ENCODE measurements around the gene CRHR1. TPM values are rescaled to one million over a fixed set of nuclear protein-coding genes. Genes with fewer than 3 reads are reported as not detected.

The CRHR1 gene
- total and polyA plus RNA-seq, 4 donors, result not detected

DNA sequence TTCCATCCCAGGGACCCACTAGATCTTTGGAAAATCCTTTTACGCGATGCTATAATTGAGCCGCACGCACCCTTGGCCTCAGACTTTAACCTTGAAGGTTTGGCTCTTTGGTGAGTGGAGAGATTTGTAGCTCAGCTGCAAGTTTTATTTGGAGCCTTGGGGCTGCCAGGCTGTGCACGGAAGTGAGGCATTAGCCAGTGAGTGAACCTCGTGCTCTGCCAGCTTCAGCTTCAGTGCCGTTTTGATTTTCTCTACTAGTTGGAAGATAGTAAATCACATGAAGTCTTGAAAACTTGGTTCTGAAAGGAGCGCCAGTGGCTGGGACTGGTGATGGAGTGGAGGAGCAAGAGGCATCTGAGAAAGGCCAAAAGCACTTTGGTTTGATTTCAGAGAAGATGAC is 17.3 kb downstream of the CRHR1 start:
- H3K4me1 ChIP-seq (ENCODE audit: control insufficient read depth in 1 of 2, insufficient read depth in 2 of 2, low read length in 2 of 2), result peaks cover 0 to 1% of the 10 kb centered on the region in 2 donors
- intact Hi-C loops (cut with DNase I), result no loop called here
- no peaks in the 10 kb centered on the region for H3K27me3 ChIP-seq (ENCODE audit: control insufficient read depth in 1 of 2, insufficient read depth in 2 of 2, low read length in 1 of 2)
- no peak for ATAC-seq (ENCODE audit: low FRiP score)
- no peak overlapping the region for H3K4me3 ChIP-seq (ENCODE audit: low read length in 2 of 2)
- no peaks in the 10 kb centered on the region for H3K36me3 ChIP-seq (ENCODE audit: control insufficient read depth in 1 of 2, insufficient read depth in 2 of 2, low read length in 1 of 2)
- no peak for DNase-seq
- WGBS, 2 donors, result 17 to 20% methylated on average over 8 of the region's 8 CpGs
- no peak overlapping the region for H3K27ac ChIP-seq (ENCODE audit: low read depth in 1 of 2, low read length in 2 of 2)
- no peaks in the 10 kb centered on the region for H3K9me3 ChIP-seq (ENCODE audit: control insufficient read depth, low read length)

DNA sequence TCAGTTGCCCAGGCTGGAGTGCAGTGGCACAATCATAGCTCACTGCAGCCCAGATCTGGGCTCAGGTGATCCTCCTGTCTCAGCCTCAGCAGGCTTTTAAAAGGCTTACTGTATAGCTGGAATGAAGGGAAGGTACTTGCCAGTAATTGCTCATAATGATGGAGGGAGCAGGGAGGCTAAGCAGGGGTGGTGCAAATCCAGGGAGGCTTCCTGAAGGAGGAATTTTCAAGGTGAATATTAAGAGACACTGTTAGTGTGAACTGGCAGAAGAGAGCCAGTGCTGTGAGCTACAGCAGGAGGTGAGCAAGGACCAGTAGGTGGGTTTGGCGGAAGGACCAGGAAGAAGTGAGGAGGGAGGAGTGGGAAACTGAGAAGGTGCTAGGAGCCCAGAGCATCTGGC is 24.7 kb downstream of the CRHR1 start:
- Histone ChIP-seq H3K27ac (ENCODE audit: low read depth in 1 of 2, low read length in 2 of 2) (no peak overlapping the region), H3K9me3 (ENCODE audit: control insufficient read depth, low read length) (no peaks in the 10 kb centered on the region), H3K27me3 (ENCODE audit: control insufficient read depth in 1 of 2, insufficient read depth in 2 of 2, low read length in 1 of 2) (no peaks in the 10 kb centered on the region), H3K36me3 (ENCODE audit: control insufficient read depth in 1 of 2, insufficient read depth in 2 of 2, low read length in 1 of 2) (no peaks in the 10 kb centered on the region), H3K4me3 (ENCODE audit: low read length in 2 of 2) (no peak overlapping the region), H3K4me1 (ENCODE audit: control insufficient read depth in 1 of 2, insufficient read depth in 2 of 2, low read length in 2 of 2) (no peaks in the 10 kb centered on the region)
- DNase-seq (no peak), ATAC-seq (ENCODE audit: low FRiP score) (no peak)
- 88 to 96% methylated on average over 1 of the region's 1 CpG for WGBS, 2 donors
- intact Hi-C loops (cut with DNase I), result loop anchor here in 1 of 2 donors (5.0 kb wide), 1 partner anchor 152 kb away; no protein-coding TSS in a partner anchor

DNA sequence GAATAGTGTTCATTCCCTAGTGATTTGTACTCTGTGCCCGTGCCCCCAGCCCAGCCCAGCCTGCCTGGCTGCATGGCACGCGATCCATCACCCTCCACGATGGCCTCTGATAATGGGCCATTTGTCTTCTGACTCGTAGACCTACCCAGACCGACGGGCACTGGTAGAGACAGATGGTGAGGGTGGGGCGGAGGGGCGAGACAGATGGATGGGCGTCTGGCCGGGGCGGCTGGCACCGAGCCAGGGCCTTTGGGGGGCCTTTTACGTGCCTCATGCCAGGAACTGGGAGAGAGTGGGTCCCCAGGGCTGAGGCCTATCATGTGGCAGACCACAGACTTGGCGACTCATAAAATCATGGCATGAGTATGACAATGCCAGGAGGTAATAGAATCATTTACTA is 25.4 kb downstream of the CRHR1 start:
- intact Hi-C loops (cut with DNase I), result loop anchor here in 1 of 2 donors (5.0 kb wide), 1 partner anchor 152 kb away; no protein-coding TSS in a partner anchor
- ATAC-seq (ENCODE audit: low FRiP score), result no peak
- DNase-seq, result no peak
- WGBS, 2 donors, result 42 to 57% methylated on average over 15 of the region's 15 CpGs
- no peaks in the 10 kb centered on the region for H3K36me3 ChIP-seq (ENCODE audit: control insufficient read depth in 1 of 2, insufficient read depth in 2 of 2, low read length in 1 of 2)
- H3K9me3 ChIP-seq (ENCODE audit: control insufficient read depth, low read length), result no peaks in the 10 kb centered on the region
- no peak overlapping the region for H3K4me3 ChIP-seq (ENCODE audit: low read length in 2 of 2)
- no peaks in the 10 kb centered on the region for H3K27me3 ChIP-seq (ENCODE audit: control insufficient read depth in 1 of 2, insufficient read depth in 2 of 2, low read length in 1 of 2)
- H3K27ac ChIP-seq (ENCODE audit: low read depth in 1 of 2, low read length in 2 of 2), result no peak overlapping the region
- H3K4me1 ChIP-seq (ENCODE audit: control insufficient read depth in 1 of 2, insufficient read depth in 2 of 2, low read length in 2 of 2), result no peaks in the 10 kb centered on the region

DNA sequence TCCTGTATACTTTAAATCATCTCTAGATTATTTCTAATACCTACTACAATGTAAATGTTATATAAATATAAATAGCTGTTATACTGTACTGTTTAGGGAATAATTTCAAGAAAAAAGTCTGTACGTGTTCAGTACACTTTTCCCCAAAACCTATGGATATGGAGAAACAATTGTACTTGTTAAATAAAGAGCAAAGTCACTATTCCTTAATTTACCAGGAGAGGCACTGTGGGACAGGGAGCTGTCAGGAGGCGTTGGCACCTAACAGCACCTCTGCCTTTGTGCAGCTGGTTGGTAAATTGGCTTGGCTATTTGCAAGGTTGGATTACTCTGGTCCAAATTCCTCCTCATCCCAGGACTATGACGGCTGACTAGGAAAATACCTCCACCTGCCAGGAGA is 28.0 kb downstream of the CRHR1 start:
- no peak overlapping the region for H3K27ac ChIP-seq (ENCODE audit: low read depth in 1 of 2, low read length in 2 of 2)
- intact Hi-C loops (cut with DNase I), result no loop called here
- H3K9me3 ChIP-seq (ENCODE audit: control insufficient read depth, low read length), result no peaks in the 10 kb centered on the region
- H3K4me3 ChIP-seq (ENCODE audit: low read length in 2 of 2), result no peak overlapping the region
- peaks cover 0 to 3% of the 10 kb centered on the region in 2 donors for H3K4me1 ChIP-seq (ENCODE audit: control insufficient read depth in 1 of 2, insufficient read depth in 2 of 2, low read length in 2 of 2)
- H3K27me3 ChIP-seq (ENCODE audit: control insufficient read depth in 1 of 2, insufficient read depth in 2 of 2, low read length in 1 of 2), result no peaks in the 10 kb centered on the region
- DNase-seq, result no peak
- WGBS, 2 donors, result 67 to 69% methylated on average over 3 of the region's 3 CpGs
- no peaks in the 10 kb centered on the region for H3K36me3 ChIP-seq (ENCODE audit: control insufficient read depth in 1 of 2, insufficient read depth in 2 of 2, low read length in 1 of 2)
- ATAC-seq (ENCODE audit: low FRiP score), result no peak

DNA sequence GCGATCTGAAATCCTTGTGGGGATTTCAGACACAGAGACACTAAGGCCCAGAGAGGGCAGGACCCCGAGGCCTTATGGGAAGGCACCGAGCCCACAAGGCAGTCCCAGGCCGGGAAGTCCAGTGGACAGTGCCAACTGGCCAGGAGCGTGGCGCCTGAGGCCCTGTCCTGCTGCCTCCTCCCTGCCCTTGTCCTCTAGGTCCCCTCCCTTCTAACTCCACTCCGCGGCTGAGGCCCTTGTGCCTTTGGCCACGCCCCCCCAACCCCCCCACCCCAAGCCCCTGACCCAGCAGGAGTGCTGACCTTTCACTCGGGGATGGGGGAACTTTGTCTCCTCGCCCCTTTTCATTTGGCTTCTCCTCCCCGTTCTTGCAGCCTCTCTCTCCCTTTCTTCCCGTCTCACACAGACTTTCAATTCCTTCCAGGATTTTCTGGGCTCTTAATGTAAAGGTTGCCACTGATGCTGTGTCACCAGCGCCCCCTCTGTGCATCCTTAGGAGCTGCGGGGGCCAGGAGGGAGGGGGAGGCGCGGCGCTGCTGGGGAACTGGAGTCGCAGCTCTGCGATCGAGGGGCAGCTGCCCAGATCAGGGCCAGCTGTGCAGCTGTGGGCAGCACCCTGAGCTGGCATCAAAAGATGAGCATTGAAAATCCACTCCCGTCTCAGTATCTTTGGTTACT is 29.1 kb downstream of the CRHR1 start:
- H3K9me3 ChIP-seq (ENCODE audit: control insufficient read depth, low read length), result no peaks in the 10 kb centered on the region
- H3K27me3 ChIP-seq (ENCODE audit: control insufficient read depth in 1 of 2, insufficient read depth in 2 of 2, low read length in 1 of 2), result no peaks in the 10 kb centered on the region
- H3K4me1 ChIP-seq (ENCODE audit: control insufficient read depth in 1 of 2, insufficient read depth in 2 of 2, low read length in 2 of 2), result peaks cover 0 to 3% of the 10 kb centered on the region in 2 donors
- 39 to 42% methylated on average over 18 to 22 of the region's 22 CpGs for WGBS, 2 donors
- no peak overlapping the region for H3K27ac ChIP-seq (ENCODE audit: low read depth in 1 of 2, low read length in 2 of 2)
- no peak for DNase-seq
- H3K36me3 ChIP-seq (ENCODE audit: control insufficient read depth in 1 of 2, insufficient read depth in 2 of 2, low read length in 1 of 2), result no peaks in the 10 kb centered on the region
- intact Hi-C loops (cut with DNase I), result no loop called here
- no peak for ATAC-seq (ENCODE audit: low FRiP score)
- no peak overlapping the region for H3K4me3 ChIP-seq (ENCODE audit: low read length in 2 of 2)

GRCh38 chr17:45814622-45815606 is 30.8 kb downstream of the CRHR1 start:
- H3K27me3 ChIP-seq (ENCODE audit: control insufficient read depth in 1 of 2, insufficient read depth in 2 of 2, low read length in 1 of 2), result no peaks in the 10 kb centered on the region
- no peak overlapping the region for H3K27ac ChIP-seq (ENCODE audit: low read depth in 1 of 2, low read length in 2 of 2)
- no peak for ATAC-seq (ENCODE audit: low FRiP score)
- no peak for DNase-seq
- intact Hi-C loops (cut with DNase I), result no loop called here
- no peaks in the 10 kb centered on the region for H3K9me3 ChIP-seq (ENCODE audit: control insufficient read depth, low read length)
- peaks cover 0 to 3% of the 10 kb centered on the region in 2 donors for H3K4me1 ChIP-seq (ENCODE audit: control insufficient read depth in 1 of 2, insufficient read depth in 2 of 2, low read length in 2 of 2)
- no peaks in the 10 kb centered on the region for H3K36me3 ChIP-seq (ENCODE audit: control insufficient read depth in 1 of 2, insufficient read depth in 2 of 2, low read length in 1 of 2)
- no peak overlapping the region for H3K4me3 ChIP-seq (ENCODE audit: low read length in 2 of 2)
- 30 to 35% methylated on average over 17 of the region's 17 CpGs for WGBS, 2 donors

DNA sequence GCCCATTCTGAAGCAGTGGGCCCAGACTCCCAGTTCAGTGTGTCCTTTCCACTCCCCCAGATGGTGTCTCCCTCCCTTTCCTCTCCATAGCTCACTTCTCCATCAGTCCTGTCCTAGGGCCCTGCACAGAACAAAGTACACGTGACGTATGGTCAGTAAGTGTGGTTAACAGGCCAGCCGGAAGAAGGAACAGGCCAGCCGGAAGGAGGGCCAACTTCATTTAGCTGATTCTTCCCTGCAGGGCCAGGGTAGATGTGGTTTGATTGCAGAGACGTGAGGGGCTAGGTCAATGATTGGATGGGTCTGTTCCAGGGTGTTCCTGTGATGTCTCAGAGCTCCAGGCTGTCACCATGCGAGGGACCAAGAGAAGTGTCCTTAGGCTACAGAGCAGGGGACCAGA is 31.6 kb downstream of the CRHR1 start:
- intact Hi-C loops (cut with DNase I), result no loop called here
- DNase-seq (no peak), ATAC-seq (ENCODE audit: low FRiP score) (no peak)

DNA sequence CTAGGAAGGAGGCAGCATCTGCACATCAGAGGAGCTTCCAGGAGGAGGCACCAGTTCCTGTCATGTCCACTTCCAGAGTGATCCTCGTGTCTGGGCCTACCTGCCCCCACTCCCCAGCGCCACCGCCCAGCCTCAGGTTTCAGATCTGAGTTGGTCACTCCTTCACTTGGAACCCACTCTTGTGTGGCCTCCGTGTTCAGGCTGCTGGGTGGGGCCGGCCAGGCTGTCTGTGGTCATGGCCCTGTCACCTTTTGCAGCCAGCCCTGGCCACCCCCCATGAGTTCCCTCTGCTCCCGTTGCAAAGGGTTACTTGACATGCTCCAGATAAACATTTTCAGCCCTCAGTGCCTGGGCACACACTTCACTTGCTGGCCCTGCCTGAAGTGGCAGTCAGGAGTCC is 33.9 kb downstream of the CRHR1 start:
- Histone ChIP-seq H3K9me3 (ENCODE audit: control insufficient read depth, low read length) (no peaks in the 10 kb centered on the region), H3K27ac (ENCODE audit: low read depth in 1 of 2, low read length in 2 of 2) (no peak overlapping the region), H3K27me3 (ENCODE audit: control insufficient read depth in 1 of 2, insufficient read depth in 2 of 2, low read length in 1 of 2) (no peaks in the 10 kb centered on the region), H3K4me3 (ENCODE audit: low read length in 2 of 2) (no peak overlapping the region), H3K4me1 (ENCODE audit: control insufficient read depth in 1 of 2, insufficient read depth in 2 of 2, low read length in 2 of 2) (peaks cover 0 to 3% of the 10 kb centered on the region in 2 donors), H3K36me3 (ENCODE audit: control insufficient read depth in 1 of 2, insufficient read depth in 2 of 2, low read length in 1 of 2) (no peaks in the 10 kb centered on the region)
- WGBS, 2 donors, result 81 to 83% methylated on average over 6 of the region's 6 CpGs
- DNase-seq (no peak), ATAC-seq (ENCODE audit: low FRiP score) (no peak)
- intact Hi-C loops (cut with DNase I), result no loop called here

More for the DNA sequence above, 31.6 kb downstream of the CRHR1 start:
- Histone ChIP-seq H3K4me1 (ENCODE audit: control insufficient read depth in 1 of 2, insufficient read depth in 2 of 2, low read length in 2 of 2) (peaks cover 0 to 3% of the 10 kb centered on the region in 2 donors), H3K36me3 (ENCODE audit: control insufficient read depth in 1 of 2, insufficient read depth in 2 of 2, low read length in 1 of 2) (no peaks in the 10 kb centered on the region), H3K9me3 (ENCODE audit: control insufficient read depth, low read length) (no peaks in the 10 kb centered on the region), H3K27me3 (ENCODE audit: control insufficient read depth in 1 of 2, insufficient read depth in 2 of 2, low read length in 1 of 2) (no peaks in the 10 kb centered on the region), H3K4me3 (ENCODE audit: low read length in 2 of 2) (no peak overlapping the region), H3K27ac (ENCODE audit: low read depth in 1 of 2, low read length in 2 of 2) (no peak overlapping the region)
- WGBS, 2 donors, result 76% methylated on average over 6 of the region's 6 CpGs

All from aorta (tissue), 5 donors.